NOMO-1 treated with DMSO at 0.1 percent for 48 hours (cell line): ENCODE measurements around the gene RNF187.

Experiments
- DNase-seq: peaks from one replicate; lab custom pipeline; 2025; ENCODE audit not compliant: unreplicated experiment; lab: John Stamatoyannopoulos, UW

RNF187 gene

GRCh38 chr1:228487336-228488124 is at the start of gene RNF187:
Gene RNF187 (plus strand): TSS chr1:228487382.
- no peak for DNase-seq

GRCh38 chr1:228437424-228437962 is 49.7 kb upstream of the RNF187 start:
- DNase-seq: no peak

- no peak for DNase-seq
Measured at GRCh38 chr1:228438266-228438665, 48.9 kb upstream of the RNF187 start.

GRCh38 chr1:228440761-228441500 is 46.3 kb upstream of the RNF187 start:
- DNase-seq: no peak

GRCh38 chr1:228443395-228443794 is 43.8 kb upstream of the RNF187 start:
- no peak for DNase-seq

- no peak for DNase-seq
Measured at GRCh38 chr1:228445490-228445842, 41.7 kb upstream of the RNF187 start.

GRCh38 chr1:228445843-228446650 is 41.1 kb upstream of the RNF187 start:
- DNase-seq: peak; percentile 68

- DNase-seq: no peak
Measured at GRCh38 chr1:228446852-228447251, 40.3 kb upstream of the RNF187 start.

GRCh38 chr1:228448372-228448771 is 38.8 kb upstream of the RNF187 start:
- DNase-seq: no peak

- DNase-seq: no peak
Measured at GRCh38 chr1:228450200-228450599, 37.0 kb upstream of the RNF187 start.

GRCh38 chr1:228452194-228453021 is 34.8 kb upstream of the RNF187 start:
- DNase-seq: no peak

GRCh38 chr1:228453022-228453560 is 34.1 kb upstream of the RNF187 start:
- DNase-seq: no peak

- no peak for DNase-seq
Measured at GRCh38 chr1:228453614-228454013, 33.6 kb upstream of the RNF187 start.

- no peak for DNase-seq
Measured at GRCh38 chr1:228454238-228454637, 32.9 kb upstream of the RNF187 start.

GRCh38 chr1:228455715-228456114 is 31.5 kb upstream of the RNF187 start:
- DNase-seq: peak; percentile 40

GRCh38 chr1:228456252-228457016 is 30.7 kb upstream of the RNF187 start:
- DNase-seq: no peak

GRCh38 chr1:228457017-228457395 is 30.2 kb upstream of the RNF187 start:
- peak; percentile 38 for DNase-seq

- peak; percentile 98 for DNase-seq
Measured at GRCh38 chr1:228457396-228458176, 29.6 kb upstream of the RNF187 start.
